Caco-2 (cell line): ENCODE measurements around the gene MAML2. TPM values are rescaled to one million over a fixed set of nuclear protein-coding genes. Genes with fewer than 3 reads are reported as not detected.

ENCODE experiments used
- BruUV-seq: library from RNA; stranded (reverse); fragments of 400-500 nt; replicated peaks from 2 replicates; lab custom pipeline; 2021; lab: Mats Ljungman, UMichigan
- CTCF ChIA-PET: fragments of 300-600 bp; sonication (Branson Sonifier 250); formaldehyde crosslinking; loops from one replicate; lab custom pipeline; 2022; ENCODE audit warnings: antibody characterized with exemption; lab: Charles Lee
- POLR2A ChIA-PET: fragments of 300-600 bp; sonication (Branson Sonifier 250); formaldehyde crosslinking; loops from one replicate; lab custom pipeline; 2022; ENCODE audit warnings: antibody characterized with exemption; lab: Charles Lee
- DNase-seq, 2 experiments: peaks; one replicate each; pipeline versions ENCODE4 v3.0.0 to v3.0.0-alpha.2; 2020 to 2022
- H3K27me3 ChIP-seq: replicated peaks from 2 replicates; pipeline ENCODE4 v1.6.0; 2011; ENCODE audit warnings: low read length; ENCODE audit not compliant: control insufficient read depth, insufficient read depth
- H3K36me3 ChIP-seq: 2 replicates; pipeline ENCODE4 v1.5.1; 2011; ENCODE audit warnings: low read length; ENCODE audit not compliant: control insufficient read depth, insufficient read depth
- H3K4me1 ChIP-seq: fragments of 250-450 bp; sonication (Bioruptor Pico); 2 replicates; pipeline ENCODE4 v1.5.1; 2020; ENCODE audit warnings: mild to moderate bottlenecking
- H3K4me3 ChIP-seq: 2 replicates; pipeline ENCODE4 v1.5.1; 2011; ENCODE audit warnings: low read depth, mild to moderate bottlenecking, control low read depth, low read length
- H3K9me3 ChIP-seq: fragments of 250-450 bp; sonication (Bioruptor Pico); 2 replicates; pipeline ENCODE4 v1.5.1; 2020; ENCODE audit warnings: mild to moderate bottlenecking, moderate library complexity
- H3K27ac Mint-ChIP-seq: one replicate; pipeline ENCODE4 v1.8.0; 2022; ENCODE audit warnings: mixed read lengths; ENCODE audit not compliant: unreplicated experiment
- H3K27me3 Mint-ChIP-seq: one replicate; pipeline ENCODE4 v1.8.0; 2022; ENCODE audit warnings: mixed read lengths; ENCODE audit not compliant: insufficient read depth, unreplicated experiment
- H3K36me3 Mint-ChIP-seq: one replicate; pipeline ENCODE4 v1.8.0; 2022; ENCODE audit warnings: mild to moderate bottlenecking, mixed read lengths; ENCODE audit not compliant: insufficient read depth, unreplicated experiment
- H3K4me1 Mint-ChIP-seq: one replicate; pipeline ENCODE4 v1.8.0; 2022; ENCODE audit warnings: low read depth, mixed read lengths; ENCODE audit not compliant: unreplicated experiment
- H3K4me3 Mint-ChIP-seq: one replicate; pipeline ENCODE4 v1.8.0; 2022; ENCODE audit warnings: mild to moderate bottlenecking, moderate library complexity, mixed read lengths; ENCODE audit not compliant: unreplicated experiment
- H3K9me3 Mint-ChIP-seq: one replicate; pipeline ENCODE4 v1.8.0; 2022; ENCODE audit warnings: mixed read lengths; ENCODE audit not compliant: unreplicated experiment
- CTCF ChIP-seq, 2 experiments: fragments of 200-600 bp in 1 of 2; IDR thresholded peaks; 1 replicate in 1 of 2; 2 replicates in 1 of 2; pipeline versions ENCODE4 v1.5.1 to v1.8.0; 2011 to 2022; ENCODE audit warnings: antibody characterized with exemption in 1 of 2, control low read depth in 1 of 2, inconsistent platforms in 1 of 2, low read depth in 1 of 2, low read length in 1 of 2, mild to moderate bottlenecking in 1 of 2, moderate library complexity in 1 of 2; ENCODE audit not compliant: insufficient read depth in 1 of 2, severe bottlenecking in 1 of 2, unreplicated experiment in 1 of 2
- intact Hi-C: fragments of 100-400 bp; cut with micrococcal nuclease; formaldehyde crosslinking; loops from one replicate; pipeline ENCODE4 v1.10.0; 2022; ENCODE audit not compliant: unreplicated experiment
- total RNA-seq: library from RNA; stranded (reverse); gene quantifications from 2 replicates; pipeline ENCODE4 v1.2.3, GENCODE V29; 2022

Gene MAML2
- total RNA-seq, 1 experiment from 2014 or later: 11.5 TPM

GRCh38 chr11:96366024-96366423, 23.0 kb upstream of the MAML2 start:
- no peak overlapping the region for H3K27ac Mint-ChIP-seq
- peaks cover 2% of the 10 kb centered on the region for H3K36me3 ChIP-seq
- DNase-seq: no peak
- H3K27me3 ChIP-seq: no peaks in the 10 kb centered on the region
- intact Hi-C loops: no loop called here
- no peaks in the 10 kb centered on the region for H3K9me3 Mint-ChIP-seq
- no peak overlapping the region for H3K4me3 Mint-ChIP-seq
- ChIA-PET POLR2A (interaction anchor here (1.4 kb wide), 1 partner anchor 23 kb away, joined by 3 read pairs; the partner anchor contains the start of gene CCDC82), CTCF (interaction anchor here (1.0 kb wide), 3 partner anchors 23 to 517 kb away, joined by 3 to 5 read pairs (median 5); partner anchors contain the start of gene MAML2)
- peaks cover 5% of the 10 kb centered on the region for H3K36me3 Mint-ChIP-seq
- no peaks in the 10 kb centered on the region for H3K27me3 Mint-ChIP-seq
- TF ChIP-seq CTCF (IDR thresholded peaks at IDR 0.05; ENCODE audit: insufficient read depth in 1 of 2, low read depth in 1 of 2, low read length in 1 of 2, severe bottlenecking in 1 of 2, unreplicated experiment in 1 of 2): no peak
- H3K4me1 Mint-ChIP-seq: no peaks in the 10 kb centered on the region
- no TSS peak for BruUV-seq
- no peaks in the 10 kb centered on the region for H3K4me1 ChIP-seq
- no peak overlapping the region for H3K4me3 ChIP-seq
- no peaks in the 10 kb centered on the region for H3K9me3 ChIP-seq

GRCh38 chr11:96365493-96365892, 22.5 kb upstream of the MAML2 start:
- Mint-ChIP-seq H3K4me1 (no peaks in the 10 kb centered on the region), H3K27ac (no peak overlapping the region), H3K27me3 (no peaks in the 10 kb centered on the region), H3K4me3 (no peak overlapping the region), H3K36me3 (peaks cover 5% of the 10 kb centered on the region), H3K9me3 (no peaks in the 10 kb centered on the region)
- no TSS peak for BruUV-seq
- intact Hi-C loops: no loop called here
- TF ChIP-seq CTCF (IDR thresholded peaks at IDR 0.05; ENCODE audit: insufficient read depth in 1 of 2, low read depth in 1 of 2, low read length in 1 of 2, severe bottlenecking in 1 of 2, unreplicated experiment in 1 of 2): no peak
- no peaks in the 10 kb centered on the region for H3K4me1 ChIP-seq
- H3K27me3 ChIP-seq: no peaks in the 10 kb centered on the region
- no peaks in the 10 kb centered on the region for H3K9me3 ChIP-seq
- no peak overlapping the region for H3K4me3 ChIP-seq
- CTCF ChIA-PET: interaction anchor here (1.0 kb wide), 3 partner anchors 22 to 516 kb away, joined by 3 to 5 read pairs (median 5); partner anchors contain the start of gene MAML2
- DNase-seq: no peak
- POLR2A ChIA-PET: interaction anchor here (1.4 kb wide), 1 partner anchor 24 kb away, joined by 3 read pairs; the partner anchor contains the start of gene CCDC82
- peaks cover 2% of the 10 kb centered on the region for H3K36me3 ChIP-seq

GRCh38 chr11:96361778-96362177, 18.8 kb upstream of the MAML2 start:
- Mint-ChIP-seq H3K9me3 (no peaks in the 10 kb centered on the region), H3K27me3 (no peaks in the 10 kb centered on the region), H3K27ac (no peak overlapping the region), H3K4me3 (no peak overlapping the region), H3K36me3 (peaks cover 8% of the 10 kb centered on the region), H3K4me1 (no peaks in the 10 kb centered on the region)
- Histone ChIP-seq H3K27me3 (no peaks in the 10 kb centered on the region), H3K4me1 (no peaks in the 10 kb centered on the region), H3K36me3 (no peaks in the 10 kb centered on the region), H3K9me3 (no peaks in the 10 kb centered on the region), H3K4me3 (no peak overlapping the region)
- no peak for TF ChIP-seq CTCF (IDR thresholded peaks at IDR 0.05; ENCODE audit: insufficient read depth in 1 of 2, low read depth in 1 of 2, low read length in 1 of 2, severe bottlenecking in 1 of 2, unreplicated experiment in 1 of 2)
- intact Hi-C loops: no loop called here
- no peak for DNase-seq
- no TSS peak for BruUV-seq
- POLR2A ChIA-PET: no interaction called here
- CTCF ChIA-PET: no interaction called here
